ENCODE data around the gene TGFBR3. TPM values are rescaled to one million over a fixed set of nuclear protein-coding genes. Genes with fewer than 3 reads are reported as not detected.

TGFBR3 gene
- total RNA-seq, 1 donor: 32.2 TPM

GRCh38 chr1:91680556-91681155 lies 205.3 kb downstream of the TGFBR3 start:
- no peak overlapping the region for H3K4me3 ChIP-seq (ENCODE audit: insufficient read depth, low read length)
- H3K4me2 ChIP-seq (ENCODE audit: insufficient read depth, low read length): no peak overlapping the region
- no peaks in the 10 kb centered on the region for H3K4me1 ChIP-seq (ENCODE audit: insufficient read depth, low read length)
- no peaks in the 10 kb centered on the region for H3K27me3 ChIP-seq (ENCODE audit: insufficient read depth, low read length)
- no peak for DNase-seq (ENCODE audit: insufficient read length, low spot score, missing footprints)
- H3K9me3 ChIP-seq (ENCODE audit: low read depth, low read length): no peaks in the 10 kb centered on the region
- no peak overlapping the region for H2AFZ ChIP-seq (ENCODE audit: low read length)
- H3K79me2 ChIP-seq (ENCODE audit: insufficient read depth, low read length): no peaks in the 10 kb centered on the region
- no peak overlapping the region for H3K27ac ChIP-seq (ENCODE audit: low read depth, low read length)
- H3K36me3 ChIP-seq (ENCODE audit: insufficient read depth, low read length): no peaks in the 10 kb centered on the region
- TF ChIP-seq CTCF (IDR thresholded peaks at IDR 0.05; ENCODE audit: extremely low read depth, low read depth, low read length): no peak
- H4K20me1 ChIP-seq (ENCODE audit: insufficient read depth, low read length): no peaks in the 10 kb centered on the region

GRCh38 chr1:91679446-91679845 lies 206.5 kb downstream of the TGFBR3 start:
- Histone ChIP-seq H3K79me2 (ENCODE audit: insufficient read depth, low read length) (no peaks in the 10 kb centered on the region), H4K20me1 (ENCODE audit: insufficient read depth, low read length) (no peaks in the 10 kb centered on the region), H3K27ac (ENCODE audit: low read depth, low read length) (no peak overlapping the region), H3K9me3 (ENCODE audit: low read depth, low read length) (no peaks in the 10 kb centered on the region), H3K36me3 (ENCODE audit: insufficient read depth, low read length) (no peaks in the 10 kb centered on the region), H3K27me3 (ENCODE audit: insufficient read depth, low read length) (no peaks in the 10 kb centered on the region), H3K4me1 (ENCODE audit: insufficient read depth, low read length) (no peaks in the 10 kb centered on the region), H3K4me3 (ENCODE audit: insufficient read depth, low read length) (no peak overlapping the region), H2AFZ (ENCODE audit: low read length) (no peak overlapping the region), H3K4me2 (ENCODE audit: insufficient read depth, low read length) (no peak overlapping the region)
- TF ChIP-seq CTCF (IDR thresholded peaks at IDR 0.05; ENCODE audit: extremely low read depth, low read depth, low read length): no peak
- no peak for DNase-seq (ENCODE audit: insufficient read length, low spot score, missing footprints)

- Histone ChIP-seq H3K9me3 (ENCODE audit: low read depth, low read length) (no peaks in the 10 kb centered on the region), H3K27me3 (ENCODE audit: insufficient read depth, low read length) (no peaks in the 10 kb centered on the region), H3K27ac (ENCODE audit: low read depth, low read length) (no peak overlapping the region), H3K36me3 (ENCODE audit: insufficient read depth, low read length) (no peaks in the 10 kb centered on the region), H4K20me1 (ENCODE audit: insufficient read depth, low read length) (no peaks in the 10 kb centered on the region), H3K4me2 (ENCODE audit: insufficient read depth, low read length) (no peak overlapping the region), H3K4me3 (ENCODE audit: insufficient read depth, low read length) (no peak overlapping the region), H3K4me1 (ENCODE audit: insufficient read depth, low read length) (no peaks in the 10 kb centered on the region), H3K79me2 (ENCODE audit: insufficient read depth, low read length) (no peaks in the 10 kb centered on the region), H2AFZ (ENCODE audit: low read length) (no peak overlapping the region)
- TF ChIP-seq CTCF (IDR thresholded peaks at IDR 0.05; ENCODE audit: extremely low read depth, low read depth, low read length): no peak
- DNase-seq (ENCODE audit: insufficient read length, low spot score, missing footprints): no peak
These were observed 209.9 kb downstream of the TGFBR3 start for GRCh38 chr1:91676030-91676429.

GRCh38 chr1:91674107-91674506 lies 211.8 kb downstream of the TGFBR3 start:
- H3K4me2 ChIP-seq (ENCODE audit: insufficient read depth, low read length): no peak overlapping the region
- no peak overlapping the region for H2AFZ ChIP-seq (ENCODE audit: low read length)
- no peaks in the 10 kb centered on the region for H4K20me1 ChIP-seq (ENCODE audit: insufficient read depth, low read length)
- no peaks in the 10 kb centered on the region for H3K36me3 ChIP-seq (ENCODE audit: insufficient read depth, low read length)
- no peaks in the 10 kb centered on the region for H3K27me3 ChIP-seq (ENCODE audit: insufficient read depth, low read length)
- DNase-seq (ENCODE audit: insufficient read length, low spot score, missing footprints): no peak
- H3K4me1 ChIP-seq (ENCODE audit: insufficient read depth, low read length): no peaks in the 10 kb centered on the region
- H3K9me3 ChIP-seq (ENCODE audit: low read depth, low read length): no peaks in the 10 kb centered on the region
- H3K4me3 ChIP-seq (ENCODE audit: insufficient read depth, low read length): no peak overlapping the region
- H3K27ac ChIP-seq (ENCODE audit: low read depth, low read length): no peak overlapping the region
- TF ChIP-seq CTCF (IDR thresholded peaks at IDR 0.05; ENCODE audit: extremely low read depth, low read depth, low read length): no peak
- no peaks in the 10 kb centered on the region for H3K79me2 ChIP-seq (ENCODE audit: insufficient read depth, low read length)
